GM19238 (cell line): ENCODE measurements around the gene APOL2.
"Not testable (repeated sequence)": the region's sequence is repeated elsewhere in the genome, so short reads cannot be mapped to it uniquely, and the experiment has no call there.

Source experiments
- DNase-seq: peaks from one replicate; pipeline ENCODE4 v3.0.0; 2011; ENCODE audit warnings: low spot score; ENCODE audit not compliant: insufficient read length

APOL2 gene

GRCh38 chr22:36239401-36240171, at the start of gene APOL2:
APOL2 (minus strand) TSS chr22:36239527; CDS start chr22:36233162, 6,365 bp downstream.
- DNase-seq, result peak; percentile 85

GRCh38 chr22:36288571-36289405, 49.5 kb upstream of the APOL2 start:
- DNase-seq, result no peak

- DNase-seq, result no peak
Observed at GRCh38 chr22:36287881-36288515, 48.7 kb upstream of the APOL2 start.

- DNase-seq, result peak; percentile 73
Observed at GRCh38 chr22:36286096-36286957, 47.0 kb upstream of the APOL2 start.

- no peak for DNase-seq
Observed at GRCh38 chr22:36285545-36285944, 46.2 kb upstream of the APOL2 start.

- DNase-seq, result no peak
Observed at GRCh38 chr22:36285017-36285416, 45.7 kb upstream of the APOL2 start.

- DNase-seq, result no peak
Observed at GRCh38 chr22:36284171-36284571, 44.8 kb upstream of the APOL2 start.

- DNase-seq, result no peak
Observed at GRCh38 chr22:36282328-36282831, 43.1 kb upstream of the APOL2 start.

- no peak for DNase-seq
Observed at GRCh38 chr22:36281781-36282327, 42.5 kb upstream of the APOL2 start.

- no peak for DNase-seq
Observed at GRCh38 chr22:36280379-36280778, 41.1 kb upstream of the APOL2 start.

GRCh38 chr22:36279219-36279666, 39.9 kb upstream of the APOL2 start:
- no peak for DNase-seq

GRCh38 chr22:36277482-36278291, 38.4 kb upstream of the APOL2 start:
- peak; percentile 71 for DNase-seq

GRCh38 chr22:36274531-36274930, 35.2 kb upstream of the APOL2 start:
- DNase-seq, result no peak

- not testable (repeated sequence) for DNase-seq
Observed at GRCh38 chr22:36271951-36272350, 32.6 kb upstream of the APOL2 start.

- DNase-seq, result not testable (repeated sequence)
Observed at GRCh38 chr22:36271231-36271630, 31.9 kb upstream of the APOL2 start.

- DNase-seq, result no peak
Observed at GRCh38 chr22:36267896-36268485, 28.7 kb upstream of the APOL2 start.

GRCh38 chr22:36267058-36267457, 27.7 kb upstream of the APOL2 start:
- no peak for DNase-seq

GRCh38 chr22:36263886-36264664, 24.7 kb upstream of the APOL2 start:
- not testable (repeated sequence) for DNase-seq
